DMS 273 treated with DMSO at 0.1 percent for 48 hours (cell line): ENCODE results near the gene HOXA10.
A peak's percentile ranks its signal among the peaks of the same experiment; 100 is the strongest.

Source experiments
- DNase-seq: peaks from one replicate; lab custom pipeline; 2025; lab: John Stamatoyannopoulos, UW

The HOXA10 gene

DNA sequence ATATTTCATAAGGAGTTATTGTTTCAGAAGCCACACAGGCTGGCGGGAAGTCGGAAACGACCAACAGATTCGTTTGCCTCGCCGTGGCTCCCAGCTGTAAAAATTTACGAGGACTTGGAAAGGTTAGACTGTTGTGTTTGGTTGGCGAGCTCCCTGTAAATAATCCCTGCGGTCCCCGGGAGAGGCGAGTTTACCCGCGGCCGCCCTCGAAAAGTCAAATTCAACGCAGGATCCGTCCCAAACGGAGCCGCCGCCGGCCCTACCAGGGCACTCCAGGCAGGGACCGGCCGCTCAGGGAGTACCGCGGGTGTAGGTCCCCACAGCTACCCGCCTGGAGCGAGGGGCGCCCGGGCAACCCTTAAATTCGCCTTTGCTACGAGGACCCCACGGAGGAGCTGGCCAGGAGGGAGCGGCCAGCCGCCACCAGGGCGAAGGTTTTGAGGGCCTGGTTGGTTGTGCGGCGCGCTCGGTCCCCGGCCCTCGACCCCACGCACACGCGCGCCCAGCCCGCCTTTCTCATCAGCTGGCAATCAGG lies 8.1 kb downstream of the HOXA10 start:
- DNase-seq = no peak

DNA sequence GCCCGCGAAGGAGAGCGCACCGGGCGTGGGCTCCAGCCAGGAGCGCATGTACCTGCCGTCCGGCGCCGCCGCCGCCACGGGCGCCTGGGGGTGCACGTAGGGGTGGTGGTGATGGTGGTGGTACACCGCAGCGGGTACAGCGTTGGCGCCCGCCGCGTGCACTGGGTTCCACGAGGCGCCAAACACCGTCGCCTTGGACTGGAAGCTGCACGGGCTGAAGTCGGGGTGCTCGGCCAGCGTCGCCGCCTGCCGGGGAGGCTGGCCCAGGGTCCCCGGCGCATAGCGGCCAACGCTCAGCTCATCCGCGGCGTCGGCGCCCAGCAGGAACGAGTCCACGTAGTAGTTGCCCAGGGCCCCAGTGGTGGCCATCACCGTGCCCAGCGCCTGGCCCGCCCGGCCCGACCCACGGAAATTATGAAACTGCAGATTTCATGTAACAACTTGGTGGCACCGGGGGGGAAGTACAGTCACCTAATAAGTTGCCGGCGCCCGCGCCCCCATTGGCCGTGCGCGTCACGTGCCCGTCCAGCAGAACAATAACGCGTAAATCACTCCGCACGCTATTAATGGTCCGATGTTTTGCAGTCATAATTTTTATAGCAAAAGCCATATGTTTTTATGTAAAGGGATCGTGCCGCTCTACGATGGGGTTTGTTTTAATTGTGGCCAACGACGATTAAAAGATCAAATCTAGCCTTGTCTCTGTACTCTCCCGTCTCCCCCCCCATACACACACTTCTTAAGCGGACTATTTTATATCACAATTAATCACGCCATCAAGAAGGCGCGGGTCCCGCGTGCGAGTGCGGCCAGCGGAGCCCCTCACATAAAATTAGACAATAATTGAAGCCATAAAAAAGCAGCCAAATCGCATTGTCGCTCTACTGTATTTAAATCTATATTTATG lies 8.8 kb downstream of the HOXA10 start, which contains the start of gene HOXA9:
TSS of gene HOXA9 (minus strand) at position 449 of the 907 bp plus-strand sequence. CDS start at position 369, 80 bp downstream.
- peak; percentile 88 for DNase-seq

DNA sequence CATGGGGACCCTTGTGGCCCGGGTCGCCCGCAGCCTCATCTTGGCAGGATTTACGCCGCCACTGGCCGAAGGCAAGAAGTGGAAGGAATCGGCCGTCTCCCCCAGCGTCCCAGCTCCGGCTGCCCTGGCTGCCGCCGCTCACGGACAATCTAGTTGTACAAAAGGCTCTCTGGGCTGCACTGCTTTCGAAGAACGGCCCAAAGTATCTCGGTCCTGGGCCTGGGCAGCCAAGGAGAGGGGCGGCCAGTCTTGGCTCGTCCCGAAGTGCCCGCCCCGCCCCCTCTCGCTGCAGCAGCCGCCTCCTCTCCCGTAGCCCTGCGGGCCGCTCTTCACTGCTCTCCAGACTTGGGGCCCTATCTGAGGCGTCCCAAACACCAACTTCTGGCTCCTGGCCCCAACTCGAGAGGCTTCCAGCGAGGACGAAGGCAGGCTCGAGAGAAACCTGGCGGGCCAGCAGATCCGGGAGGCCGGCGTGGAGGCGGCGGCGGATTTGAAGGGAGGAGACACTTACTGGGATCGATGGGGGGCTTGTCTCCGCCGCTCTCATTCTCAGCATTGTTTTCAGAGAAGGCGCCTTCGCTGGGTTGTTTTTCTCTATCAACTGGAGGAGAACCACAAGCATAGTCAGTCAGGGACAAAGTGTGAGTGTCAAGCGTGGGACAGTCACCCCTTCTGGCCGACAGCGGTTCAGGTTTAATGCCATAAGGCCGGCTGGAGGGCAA lies 9.6 kb downstream of the HOXA10 start:
- no peak for DNase-seq

DNA sequence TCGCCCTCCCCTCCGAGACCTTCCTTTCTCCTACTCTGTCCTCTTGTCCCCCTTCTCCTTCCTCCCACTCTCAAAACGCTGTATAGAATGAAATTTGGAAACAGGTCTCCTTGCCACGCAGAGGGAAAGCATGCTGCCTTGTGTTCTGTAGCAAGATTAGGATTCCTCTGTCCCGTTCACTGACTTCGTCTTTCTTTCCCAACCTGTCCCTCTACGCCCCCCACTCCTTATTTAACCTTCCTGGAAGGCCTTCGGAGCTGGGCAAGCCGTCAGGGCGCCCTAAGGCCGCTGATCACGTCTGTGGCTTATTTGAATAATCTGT lies 10.1 kb downstream of the HOXA10 start:
- no peak for DNase-seq

DNA sequence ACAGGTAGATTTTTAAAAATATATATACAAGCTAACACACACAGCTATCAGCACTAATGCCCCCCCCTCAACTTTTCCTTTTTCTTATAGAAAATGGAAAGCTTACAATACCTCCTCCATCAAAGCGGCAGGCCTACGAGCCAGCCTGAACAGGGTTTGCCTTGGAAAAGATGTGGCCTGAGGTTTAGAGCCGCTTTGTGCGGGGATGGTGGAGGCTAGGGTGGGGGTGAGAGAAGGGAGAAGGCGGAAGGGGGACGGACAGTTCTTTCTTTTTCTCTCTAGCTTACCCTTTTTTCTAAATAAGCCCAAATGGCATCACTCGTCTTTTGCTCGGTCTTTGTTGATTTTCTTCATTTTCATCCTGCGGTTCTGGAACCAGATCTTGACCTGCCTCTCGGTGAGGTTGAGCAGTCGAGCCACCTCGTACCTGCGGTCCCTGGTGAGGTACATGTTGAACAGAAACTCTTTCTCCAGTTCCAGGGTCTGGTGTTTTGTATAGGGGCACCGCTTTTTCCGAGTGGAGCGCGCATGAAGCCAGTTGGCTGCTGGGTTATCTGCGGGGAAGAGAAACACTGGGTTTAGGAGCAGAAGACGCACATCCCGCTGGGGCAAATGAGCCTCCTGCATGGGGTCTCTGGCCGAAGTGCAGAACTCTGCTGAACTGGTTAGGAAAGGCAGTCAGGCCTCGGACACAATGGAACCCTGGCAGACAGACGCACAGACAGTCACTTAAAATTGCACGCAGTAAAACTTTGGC lies 10.7 kb downstream of the HOXA10 start:
- no peak for DNase-seq

DNA sequence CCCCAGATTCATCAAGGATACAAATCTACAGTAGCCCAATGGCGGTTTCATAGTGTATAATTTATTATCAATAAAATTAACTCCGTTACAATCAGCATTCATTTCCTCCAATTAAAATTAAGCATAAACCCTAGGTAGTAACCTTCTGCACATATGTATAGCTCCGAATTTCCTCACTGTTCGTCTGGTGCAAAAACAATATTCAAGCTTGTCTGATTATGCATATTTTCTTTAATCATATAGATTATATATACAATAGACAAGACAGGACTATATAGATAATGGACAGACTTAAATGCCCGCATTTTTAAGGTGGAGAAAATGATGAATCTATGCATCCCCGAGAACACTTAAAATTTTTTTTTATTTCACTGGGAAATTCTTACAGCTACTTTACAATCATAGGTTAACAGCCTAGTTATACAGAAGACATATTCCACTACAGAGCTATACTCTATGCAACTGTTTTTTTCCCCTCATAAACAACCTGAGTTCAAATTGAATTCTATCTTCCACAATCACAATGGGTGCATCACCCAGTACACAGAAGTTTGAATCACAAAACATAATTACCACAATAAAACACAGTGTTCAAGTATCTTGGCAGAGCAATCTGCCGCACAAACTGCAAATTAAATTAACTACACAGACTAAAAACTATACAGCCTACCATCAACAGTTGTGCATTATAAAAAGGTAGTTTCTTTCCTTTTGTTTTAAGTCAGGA lies 11.4 kb downstream of the HOXA10 start:
- DNase-seq = no peak

DNA sequence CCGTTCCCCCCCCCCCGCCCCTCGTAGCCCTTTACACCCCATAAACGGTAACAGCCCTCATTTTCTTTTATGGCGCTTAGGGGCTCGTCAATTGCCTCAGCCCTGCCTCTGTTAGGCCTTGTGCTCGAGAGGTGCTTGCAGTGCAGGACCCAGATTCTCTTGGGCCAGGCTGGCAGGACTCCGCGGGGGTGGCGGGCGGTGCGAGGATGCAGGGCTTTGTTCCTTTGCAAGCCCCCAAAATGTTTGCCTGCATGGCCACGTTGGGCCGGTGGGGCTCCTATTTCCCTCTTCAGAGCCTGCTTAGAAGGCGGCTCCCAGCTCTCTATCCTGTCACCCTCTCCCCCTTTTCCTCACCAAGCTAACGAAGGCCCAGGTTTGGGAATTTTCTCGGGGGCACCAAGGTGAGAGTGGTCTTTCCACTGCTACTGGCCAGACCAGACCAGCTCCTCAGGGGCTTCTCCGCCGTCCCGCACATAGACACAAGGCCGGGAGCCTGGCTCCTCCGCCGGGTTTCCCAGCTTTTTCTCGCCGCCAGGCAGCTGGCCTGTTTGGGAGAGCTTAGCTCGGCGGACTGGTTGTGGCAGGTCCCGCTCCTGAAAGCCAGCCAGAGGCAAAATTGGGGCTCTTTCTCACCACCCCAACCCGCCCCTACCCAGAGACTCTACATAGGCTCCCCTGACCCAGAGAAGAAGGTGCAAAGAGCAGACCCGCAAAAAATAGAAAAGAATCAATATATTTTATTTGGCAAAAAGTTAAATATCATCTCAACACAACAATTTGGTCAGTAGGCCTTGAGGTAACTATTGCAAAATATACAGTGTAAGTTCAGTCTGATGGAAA lies 12.2 kb downstream of the HOXA10 start:
- no peak for DNase-seq

DNA sequence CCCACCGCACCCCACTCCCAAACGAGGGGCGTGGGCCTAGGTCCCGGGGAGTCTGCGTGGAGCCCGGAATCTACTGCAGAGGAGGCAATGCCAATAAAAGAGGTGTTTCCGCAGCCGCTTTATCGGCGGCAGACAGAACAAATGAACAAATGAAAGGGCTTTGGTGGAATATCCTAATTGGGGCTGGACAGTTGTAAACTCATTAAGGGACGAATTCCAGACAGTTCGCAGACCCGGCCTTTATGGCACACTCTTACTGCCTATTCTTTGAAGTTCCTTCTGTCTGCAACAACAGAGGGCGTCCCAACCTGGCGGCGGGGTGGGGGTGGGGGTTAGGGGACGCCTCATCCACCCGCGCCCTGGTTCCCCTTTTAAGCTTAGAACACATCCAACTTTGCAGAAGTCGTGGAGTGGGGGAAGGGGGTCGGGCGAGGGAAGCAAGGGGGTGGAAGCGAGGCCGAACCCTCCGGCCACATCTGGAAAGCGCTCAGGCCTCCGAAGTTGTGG lies 12.9 kb downstream of the HOXA10 start:
- DNase-seq = no peak

DNA sequence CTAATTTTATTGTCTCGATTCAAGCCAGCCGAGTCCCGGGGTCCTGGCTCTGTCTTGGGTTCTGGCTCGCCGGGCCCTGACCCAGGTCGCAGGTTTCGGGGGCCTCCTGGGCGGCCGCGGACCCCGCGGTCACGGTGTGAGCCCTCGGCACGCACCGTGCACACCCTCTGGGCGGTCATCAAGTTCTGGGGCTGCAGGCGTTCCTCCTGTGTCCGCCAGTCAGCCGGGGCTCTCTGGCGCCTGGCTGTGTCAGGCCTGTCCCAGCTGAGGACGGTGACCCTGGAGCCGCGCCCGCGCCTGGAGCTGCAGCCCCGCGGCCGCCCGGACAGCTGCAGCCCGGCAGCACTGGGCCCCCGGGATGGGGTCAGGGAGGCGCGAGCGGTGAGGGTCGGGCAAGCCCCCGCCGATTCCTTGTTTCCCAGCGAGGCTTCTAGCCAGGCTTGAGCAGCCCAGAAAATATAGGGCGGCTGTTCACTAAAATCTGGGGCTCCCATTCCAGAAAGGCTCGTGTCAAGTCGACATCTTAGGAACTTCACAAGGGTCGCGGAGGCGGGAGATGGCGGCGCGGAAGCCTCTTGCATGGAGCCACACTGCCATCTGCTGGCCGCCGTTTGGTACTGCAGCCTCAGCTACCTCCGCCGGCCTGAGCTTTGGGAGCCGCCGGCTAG lies 13.4 kb downstream of the HOXA10 start:
- DNase-seq = peak; percentile 79

DNA sequence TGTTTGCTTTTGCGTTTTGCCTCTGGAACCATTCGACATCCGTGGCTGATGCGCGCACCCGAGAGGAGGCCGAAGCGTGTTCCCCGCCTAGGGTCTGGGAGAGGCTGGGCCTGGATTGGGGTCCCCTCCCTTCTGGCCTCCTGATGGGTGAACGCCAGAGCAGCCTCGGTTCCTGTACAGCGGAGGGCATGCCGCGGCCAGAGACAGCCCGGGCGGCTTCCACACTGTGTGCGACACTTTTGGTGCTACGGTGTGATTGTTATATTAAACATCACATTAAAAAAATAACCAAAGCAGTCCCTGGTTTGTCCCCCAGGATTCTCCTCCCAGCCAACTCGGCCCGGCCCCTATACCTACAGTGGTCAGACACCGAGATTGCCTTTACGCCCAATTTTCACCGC lies 14.0 kb downstream of the HOXA10 start:
- DNase-seq = no peak

DNA sequence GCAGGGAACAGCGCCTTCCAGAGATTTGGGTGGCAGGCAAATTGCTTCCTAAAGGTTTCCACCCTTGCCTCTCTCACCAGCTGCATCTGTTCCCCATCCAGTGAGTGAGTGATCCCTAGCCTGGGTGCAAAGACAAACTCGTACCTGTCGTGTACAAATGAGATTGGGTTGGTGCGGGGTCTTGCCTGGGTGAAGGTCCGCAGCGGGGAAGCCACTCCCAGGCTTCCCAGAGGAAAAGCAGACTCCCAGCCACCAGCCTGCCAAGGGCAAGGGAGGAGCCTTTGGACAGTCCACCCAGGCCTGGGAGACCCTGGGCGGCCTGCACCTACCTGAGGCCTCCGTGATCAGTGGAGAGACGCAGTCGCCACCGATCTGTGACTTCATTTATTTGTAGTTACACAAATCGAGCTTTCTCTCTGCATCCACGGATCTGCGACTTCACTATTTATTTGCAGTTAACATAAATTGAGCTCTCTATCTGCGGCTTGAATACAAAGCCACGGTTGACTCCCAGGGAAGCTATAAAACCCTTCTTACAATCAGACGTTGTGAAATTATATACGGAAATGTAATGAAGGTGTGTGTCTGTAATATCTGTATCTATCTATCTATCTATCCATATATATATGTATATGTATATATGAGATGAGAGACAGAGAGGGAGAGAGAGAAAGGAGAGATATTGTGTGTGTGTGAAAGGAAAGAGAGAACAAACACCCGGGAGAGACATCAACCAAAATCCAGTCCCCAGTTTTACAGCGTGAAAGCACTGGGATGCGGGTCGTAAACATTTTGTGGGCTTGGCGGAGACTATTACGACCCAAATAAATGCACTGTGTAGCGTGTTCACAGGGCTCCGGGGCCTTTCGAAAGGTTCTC lies 14.6 kb downstream of the HOXA10 start:
- DNase-seq = no peak

DNA sequence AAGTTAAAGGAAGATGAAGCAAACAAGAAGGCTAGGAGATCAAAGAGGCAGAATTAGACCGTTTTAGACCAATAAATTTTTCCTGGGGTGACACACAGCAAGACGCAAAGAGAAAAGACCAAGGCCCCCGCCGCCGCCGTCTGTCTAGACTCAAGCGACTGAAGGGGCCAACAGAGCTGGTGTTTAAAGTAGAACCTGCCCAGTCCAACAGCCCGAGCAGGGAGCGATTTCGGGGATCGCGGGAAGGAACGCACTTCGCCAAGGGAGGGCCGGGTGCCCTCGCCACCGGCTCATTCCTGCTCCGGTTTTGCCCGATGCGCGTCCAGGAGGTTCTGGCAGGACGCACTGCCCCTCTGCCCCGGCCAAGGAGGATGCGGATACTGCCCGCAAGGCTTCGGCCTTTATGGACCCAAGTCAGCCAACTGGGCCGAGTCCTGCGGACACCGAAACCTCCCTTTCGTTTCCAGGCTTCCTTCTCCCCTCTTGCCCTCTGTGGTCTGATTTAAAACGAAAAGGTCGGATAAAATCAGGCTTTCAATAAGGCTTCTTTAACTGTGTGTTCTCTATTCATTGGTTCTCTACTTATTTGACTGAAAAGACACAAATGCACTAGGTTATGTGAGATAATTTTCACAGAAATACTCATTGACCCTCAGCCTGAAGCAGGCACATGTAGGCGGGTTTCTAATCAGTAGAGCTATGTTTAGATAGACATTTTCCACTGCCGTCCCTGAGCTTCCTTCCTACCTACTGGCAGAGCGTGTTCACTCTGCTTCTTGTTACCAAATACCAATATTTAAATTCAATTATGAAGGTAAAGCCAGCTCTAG lies 15.5 kb downstream of the HOXA10 start:
- no peak for DNase-seq

DNA sequence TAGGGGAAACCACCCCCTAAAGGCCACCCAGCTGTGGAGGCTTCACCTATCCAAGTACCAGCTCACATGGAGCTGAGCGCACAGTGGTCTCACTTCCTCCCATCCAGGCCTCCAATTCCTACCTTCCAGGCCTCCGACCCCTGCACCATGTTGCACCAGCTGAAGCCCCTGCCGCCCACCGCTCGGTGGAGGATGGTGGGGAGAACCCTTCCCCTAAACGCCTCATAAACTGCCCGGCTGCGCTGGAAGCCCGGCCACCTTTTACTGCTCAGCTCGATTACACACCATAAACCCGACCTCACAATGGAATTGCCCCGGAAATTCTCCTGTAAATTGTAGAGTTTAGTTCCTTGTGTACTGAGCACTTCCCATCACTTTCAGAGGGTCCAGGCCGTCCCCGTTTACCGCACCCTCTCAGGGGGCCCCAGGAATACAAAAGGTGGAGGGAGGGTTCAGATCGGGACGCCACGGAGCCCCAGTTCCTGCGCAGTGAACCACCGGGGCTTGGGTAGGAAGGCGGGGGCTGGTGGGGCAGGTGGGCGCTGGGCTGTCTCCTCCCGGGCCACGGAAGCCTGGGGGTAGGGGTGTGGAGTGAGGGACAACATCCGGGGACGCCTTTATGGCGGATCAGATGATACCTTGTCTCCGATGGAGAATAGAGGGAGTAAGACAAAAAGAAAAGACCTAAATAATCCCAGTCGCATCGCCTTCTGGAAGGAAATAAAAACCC lies 16.3 kb downstream of the HOXA10 start:
- DNase-seq = no peak

DNA sequence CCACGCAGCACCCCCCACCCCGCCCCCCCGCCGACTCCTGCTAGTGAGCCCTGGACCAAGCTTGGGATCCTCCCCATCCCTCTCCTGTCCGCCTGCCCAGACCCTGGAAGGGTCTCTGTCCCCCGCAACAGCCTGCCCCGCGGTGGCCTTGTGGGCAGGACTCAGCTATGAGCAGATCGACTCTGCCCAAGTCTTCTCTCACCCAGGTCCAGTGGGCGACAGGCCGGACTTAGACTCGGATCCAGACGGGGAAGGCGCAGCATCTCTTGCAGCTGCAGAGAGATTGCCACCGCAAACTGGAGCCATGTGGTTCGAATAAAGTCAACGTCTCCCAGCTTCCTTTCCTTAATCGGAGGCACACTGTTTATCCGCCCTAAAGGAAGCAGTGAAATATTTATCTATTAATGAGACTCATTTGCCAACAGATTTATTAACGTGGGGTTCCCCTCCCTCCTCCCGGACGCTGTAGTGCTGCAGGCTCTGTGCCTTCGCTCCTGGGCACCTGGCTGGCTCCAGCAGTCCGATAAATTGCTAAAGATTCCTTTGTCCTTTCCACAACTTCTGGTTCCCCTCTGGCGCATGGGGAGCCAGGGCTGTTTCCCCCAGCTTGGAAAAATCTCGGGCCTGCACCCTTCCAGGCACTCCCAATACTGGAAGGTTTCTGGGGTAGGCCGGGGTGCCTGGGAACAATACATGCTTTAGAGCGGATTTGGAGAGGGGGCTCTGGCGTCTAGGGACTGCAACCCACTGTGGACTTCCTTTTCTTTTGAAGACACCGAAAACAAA lies 17.0 kb downstream of the HOXA10 start:
- DNase-seq = no peak

DNA sequence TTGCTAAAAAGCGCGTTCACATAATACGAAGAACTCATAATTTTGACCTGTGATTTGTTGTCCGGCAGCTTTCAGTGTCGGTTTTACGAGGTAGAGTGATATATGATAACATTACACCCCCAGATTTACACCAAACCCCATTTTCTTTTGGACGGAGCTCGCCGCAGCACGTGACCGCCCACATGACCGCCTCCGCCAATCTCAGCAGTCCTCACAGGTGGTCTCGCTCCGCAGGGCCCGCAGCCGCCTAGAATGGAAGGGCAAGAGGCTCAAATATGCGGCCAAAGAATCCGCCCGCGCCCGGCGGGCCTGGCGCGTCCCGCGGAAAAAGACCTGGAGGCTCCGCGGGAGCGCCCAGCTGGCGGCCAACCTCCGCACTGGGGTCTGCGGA lies 17.6 kb downstream of the HOXA10 start, which contains the start of gene HOXA7:
TSS of gene HOXA7 (minus strand) at position 168 of the 391 bp plus-strand sequence. CDS start at position 38, 130 bp downstream.
- DNase-seq = peak; percentile 80

DNA sequence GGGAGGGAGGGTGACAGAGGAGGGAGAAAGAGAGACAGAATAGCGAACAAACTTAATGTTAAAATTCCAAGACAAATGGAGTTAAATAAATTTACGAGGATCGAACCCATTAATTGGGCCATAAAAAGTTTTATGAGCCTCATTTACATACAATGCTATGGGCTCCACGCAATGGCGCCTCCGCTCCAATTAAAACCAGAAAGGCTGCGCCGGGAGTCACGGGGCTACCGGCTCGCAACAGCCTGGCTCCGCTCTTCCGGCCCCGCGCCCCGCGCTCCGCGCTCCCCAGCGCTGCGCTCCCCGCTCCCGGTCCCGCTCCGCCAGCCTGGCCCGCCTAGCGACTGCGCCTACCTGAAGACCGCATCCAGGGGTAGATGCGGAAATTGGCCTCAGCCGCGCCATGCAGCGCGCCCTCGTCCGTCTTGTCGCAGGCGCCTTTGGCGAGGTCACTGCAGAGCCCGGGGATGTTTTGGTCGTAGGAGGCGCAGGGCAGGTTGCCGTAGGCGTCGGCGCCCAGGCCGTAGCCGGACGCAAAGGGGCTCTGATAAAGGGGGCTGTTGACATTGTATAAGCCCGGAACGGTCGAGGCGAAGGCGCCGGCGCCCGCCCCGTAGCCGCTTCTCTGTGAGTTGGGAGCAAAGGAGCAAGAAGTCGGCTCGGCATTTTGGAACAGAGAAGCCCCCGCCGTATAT lies 18.2 kb downstream of the HOXA10 start:
- no peak for DNase-seq
